ENCODE measurements around the gene KRTAP5-6.
A peak's percentile ranks its signal among the peaks of the same experiment; 100 is the strongest.
"Not testable (repeated sequence)": the region's sequence is repeated elsewhere in the genome, so short reads cannot be mapped to it uniquely, and the experiment has no call there.

Gene KRTAP5-6

DNA sequence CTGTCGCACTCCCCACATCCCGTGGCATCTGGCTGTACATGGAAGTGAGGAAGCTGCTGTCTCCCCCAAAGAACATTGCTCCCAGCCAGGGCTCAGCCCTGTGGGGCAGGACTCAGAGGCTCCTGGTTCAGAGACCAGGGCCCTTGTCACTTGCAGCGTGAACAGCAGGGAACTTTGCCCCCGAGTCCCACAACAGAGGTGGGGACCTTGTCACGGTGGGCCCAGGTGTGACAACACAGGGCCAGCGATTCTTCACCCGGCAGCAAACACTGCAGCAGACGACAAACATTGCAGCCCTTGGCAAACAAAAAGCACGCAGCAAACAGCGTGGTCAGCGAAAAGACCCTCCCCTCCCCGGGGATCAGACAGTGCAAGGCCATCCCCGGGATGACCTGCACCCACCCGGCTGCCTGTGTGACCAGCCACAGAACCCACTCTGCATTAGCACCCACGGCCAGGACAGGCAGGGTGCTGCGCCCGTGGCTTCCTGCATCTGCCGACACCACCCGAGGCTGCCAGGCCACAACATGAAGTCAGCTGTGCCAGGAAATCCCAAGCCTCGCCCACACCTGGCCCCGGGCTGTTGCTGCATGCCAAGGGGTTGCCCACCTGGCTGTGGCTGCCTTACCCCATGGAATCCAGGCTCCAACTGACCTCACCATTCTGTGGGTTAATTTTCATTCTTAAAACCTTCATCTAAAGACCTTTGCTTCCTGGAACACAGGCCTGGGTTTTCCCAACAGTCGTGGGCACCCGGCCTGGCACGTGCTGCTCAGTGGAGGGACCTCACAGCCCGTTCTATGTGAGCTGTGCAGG is 35.3 kb upstream of the KRTAP5-6 start:
- DNase-seq, result not testable (repeated sequence)

DNA sequence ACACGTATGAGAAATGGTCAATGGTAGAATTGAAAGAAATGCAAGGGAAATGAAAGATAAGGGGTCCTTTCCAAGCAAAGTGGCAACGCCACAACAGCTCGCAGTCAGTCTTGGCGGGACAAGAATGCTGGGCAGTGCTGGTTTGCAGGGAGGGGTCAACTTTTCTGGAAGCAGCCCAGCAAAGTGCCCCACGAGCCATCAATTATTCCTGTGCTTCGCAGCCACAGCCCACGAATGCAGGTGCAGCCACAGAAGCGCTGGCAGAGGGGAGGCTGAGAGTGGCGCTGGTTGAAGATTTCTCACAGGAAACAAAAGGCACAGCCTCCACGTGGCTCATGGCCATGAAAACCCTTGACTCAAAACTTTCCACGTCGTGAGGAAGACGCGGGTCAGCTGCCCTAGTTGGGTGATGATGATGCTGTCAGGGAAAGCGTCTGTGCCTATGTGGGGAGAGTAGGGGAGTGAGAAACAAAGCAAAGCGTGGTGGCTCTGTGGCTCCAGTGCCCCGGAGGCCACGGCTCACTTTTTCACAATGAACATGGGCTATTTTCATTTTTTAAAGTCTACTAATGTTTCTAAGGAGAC is 34.2 kb upstream of the KRTAP5-6 start:
- not testable (repeated sequence) for DNase-seq

DNA sequence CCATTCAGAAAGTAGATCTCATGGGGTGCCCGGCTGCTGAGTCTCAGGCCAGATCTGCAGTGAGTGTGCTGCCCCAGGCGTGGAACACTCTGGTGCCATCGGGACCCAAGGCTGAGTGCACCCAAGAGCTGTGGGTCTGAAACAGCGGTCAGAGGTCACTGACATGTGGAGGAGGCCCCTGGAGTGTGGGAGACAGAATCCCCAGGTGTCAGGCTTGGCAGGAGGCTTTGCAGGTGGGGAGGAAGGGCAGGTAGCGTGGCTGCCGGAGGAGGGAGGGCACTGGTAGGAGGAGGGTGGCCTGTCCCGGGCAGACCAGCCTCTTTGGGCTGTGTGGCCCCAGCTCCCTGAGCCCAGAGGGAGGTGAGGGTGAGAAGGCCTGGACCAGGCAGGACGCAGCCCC is 31.7 kb upstream of the KRTAP5-6 start:
- DNase-seq, result no peak

DNA sequence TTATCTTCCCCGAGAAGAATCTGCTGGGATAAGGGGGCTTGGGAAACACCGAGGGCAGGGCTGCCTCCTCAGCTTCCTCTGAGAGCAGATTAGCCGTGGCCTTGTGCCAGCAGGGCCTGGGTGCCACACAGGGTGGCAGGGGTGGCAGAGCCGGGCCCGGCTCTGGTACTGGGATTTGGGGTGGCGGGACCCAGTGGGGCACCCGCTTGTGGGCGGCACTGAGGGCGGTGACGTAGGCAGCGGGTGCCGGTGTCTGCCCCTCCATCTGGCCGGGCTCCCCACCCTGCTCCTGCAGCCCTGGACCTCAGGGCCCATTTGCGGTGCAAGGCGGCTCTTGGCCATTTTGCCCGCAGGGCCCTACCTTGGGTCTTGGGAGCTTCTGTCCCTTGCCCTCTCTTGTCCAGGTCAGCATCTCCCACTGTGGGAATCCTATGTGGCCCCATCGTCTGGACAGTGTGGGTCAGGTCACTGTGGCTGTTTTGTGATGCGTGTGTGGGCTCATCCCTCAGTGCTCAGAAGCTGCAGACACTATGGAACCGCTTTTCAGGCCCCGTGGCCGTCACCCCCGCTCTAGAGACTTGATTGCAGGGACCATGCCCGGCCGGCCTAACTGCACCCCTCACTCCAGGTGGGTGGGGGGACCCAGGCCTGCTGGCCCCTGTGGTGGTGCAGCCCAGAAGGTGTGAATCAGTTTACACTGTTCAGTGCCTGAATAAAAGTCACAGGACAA is 29.7 kb upstream of the KRTAP5-6 start:
- no peak for DNase-seq

DNA sequence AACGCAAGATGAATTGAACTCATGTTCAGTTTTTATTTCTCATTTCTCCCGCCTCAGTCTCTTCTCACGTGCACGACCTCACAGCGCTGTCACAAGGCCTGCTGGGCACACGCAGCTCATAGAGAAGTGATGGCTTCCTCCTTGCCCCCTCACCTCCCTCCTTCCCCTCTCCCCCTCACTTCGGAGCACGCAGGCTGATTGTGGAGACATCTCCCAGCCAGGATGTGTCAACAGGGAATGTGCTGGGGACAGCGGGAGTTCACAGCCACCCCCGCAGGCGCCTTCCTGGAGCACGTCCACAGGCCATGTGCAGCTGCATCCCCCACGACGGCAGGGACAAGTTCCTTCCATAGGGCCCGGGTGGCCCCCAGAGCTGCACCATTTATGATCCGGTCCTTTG is 29.1 kb upstream of the KRTAP5-6 start:
- DNase-seq, result no peak

DNA sequence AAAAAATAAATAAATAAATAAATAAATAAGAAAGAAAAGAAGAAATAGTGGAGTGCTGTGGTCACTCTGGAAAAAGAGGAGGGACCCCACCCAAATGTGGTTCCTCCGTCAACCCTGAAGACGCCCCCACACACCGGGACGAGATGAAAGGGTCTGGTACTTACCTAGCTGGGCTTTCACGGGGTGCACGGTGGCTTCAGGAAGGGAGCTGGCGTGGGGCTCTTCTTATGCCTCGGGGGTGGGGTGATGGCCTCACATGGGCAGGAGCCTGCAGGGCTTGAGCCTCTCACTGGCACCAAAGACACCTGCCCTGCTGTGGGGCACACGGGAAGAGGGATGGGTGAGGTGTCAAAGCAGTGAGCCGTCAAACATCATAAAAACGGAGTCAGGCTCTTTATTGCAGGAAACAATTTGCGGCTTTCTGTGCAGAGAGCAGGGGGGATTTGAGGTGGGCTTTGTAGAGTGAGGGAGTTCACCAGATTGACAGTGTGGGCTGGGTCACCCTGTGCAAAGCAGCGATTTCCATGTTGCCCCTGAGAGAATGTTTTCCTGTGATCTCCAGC is 28.0 kb upstream of the KRTAP5-6 start:
- no peak for DNase-seq

DNA sequence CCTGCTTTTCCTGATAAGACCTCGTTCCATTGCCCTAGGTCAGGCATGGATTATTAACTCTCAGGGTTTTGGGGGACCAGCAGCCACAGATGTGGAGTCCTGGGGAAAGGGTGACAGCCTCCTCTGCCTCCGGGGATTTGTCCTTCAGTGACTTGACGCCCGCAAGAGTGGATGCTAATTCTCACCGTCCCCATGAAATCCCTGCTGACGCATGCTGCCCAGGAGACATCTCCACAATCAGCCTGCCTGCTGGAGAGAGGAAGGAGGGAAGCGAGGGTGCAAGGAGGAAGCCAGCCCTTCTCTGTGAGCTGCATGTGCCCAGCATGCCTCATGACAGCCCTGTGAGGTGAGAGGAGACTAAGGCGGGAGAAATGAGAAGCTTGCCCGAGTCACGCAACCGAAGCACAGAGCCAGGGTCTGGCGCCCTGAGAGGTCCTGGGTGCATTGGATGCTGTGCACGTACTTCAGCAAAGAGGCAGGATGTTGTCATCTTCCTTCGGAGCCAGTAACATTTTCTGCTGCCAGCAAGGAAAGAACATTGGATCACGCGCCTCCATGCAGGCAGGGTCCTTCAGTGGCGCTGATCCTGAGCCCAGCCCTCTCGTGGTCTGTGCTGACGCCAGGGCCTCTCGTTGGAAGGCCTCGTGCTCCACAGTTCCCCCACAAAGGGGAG is 27.3 kb upstream of the KRTAP5-6 start:
- DNase-seq, result peak in 5 of 14 donors; percentile 12 to 53 (median 18)

DNA sequence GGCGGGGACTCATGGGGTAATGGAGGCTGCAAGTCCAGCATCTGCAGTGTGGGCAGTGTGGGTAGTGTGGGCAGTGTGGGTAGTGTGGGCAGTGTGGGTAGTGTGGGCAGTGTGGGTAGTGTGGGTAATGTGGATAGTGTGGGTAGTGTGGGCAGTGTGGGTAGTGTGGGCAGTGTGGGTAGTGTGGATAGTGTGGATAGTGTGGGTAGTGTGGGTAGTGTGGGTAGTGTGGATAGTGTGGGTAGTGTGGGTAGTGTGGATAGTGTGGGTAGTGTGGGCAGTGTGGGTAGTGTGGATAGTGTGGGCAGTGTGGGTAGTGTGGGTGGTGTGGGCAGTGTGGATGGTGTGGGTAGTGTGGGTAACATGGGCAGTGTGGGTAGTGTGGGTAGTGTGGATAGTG is 26.5 kb upstream of the KRTAP5-6 start:
- DNase-seq, result not testable (repeated sequence)

DNA sequence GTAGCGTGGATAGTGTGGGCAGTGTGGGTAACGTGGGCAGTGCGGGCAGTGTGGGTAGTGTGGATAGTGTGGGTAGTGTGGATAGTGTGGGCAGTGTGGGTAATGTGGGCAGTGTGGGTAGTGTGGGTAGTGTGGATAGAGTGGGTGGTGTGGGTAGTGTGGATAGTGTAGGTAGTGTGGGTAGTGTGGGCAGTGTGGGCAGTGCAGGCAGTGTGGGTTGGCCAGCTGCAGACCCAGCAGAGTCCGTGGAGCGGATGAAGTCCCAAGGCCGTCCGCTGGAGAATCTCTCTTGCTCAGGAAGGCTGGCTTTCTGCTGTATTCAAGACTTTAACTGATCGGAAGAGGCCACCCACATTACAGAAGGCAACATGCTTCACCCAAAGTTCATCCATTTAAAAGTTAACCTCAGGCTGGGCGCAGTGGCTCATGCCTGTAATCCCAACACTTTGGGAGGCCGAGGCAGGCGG is 26.1 kb upstream of the KRTAP5-6 start:
- no peak for DNase-seq

DNA sequence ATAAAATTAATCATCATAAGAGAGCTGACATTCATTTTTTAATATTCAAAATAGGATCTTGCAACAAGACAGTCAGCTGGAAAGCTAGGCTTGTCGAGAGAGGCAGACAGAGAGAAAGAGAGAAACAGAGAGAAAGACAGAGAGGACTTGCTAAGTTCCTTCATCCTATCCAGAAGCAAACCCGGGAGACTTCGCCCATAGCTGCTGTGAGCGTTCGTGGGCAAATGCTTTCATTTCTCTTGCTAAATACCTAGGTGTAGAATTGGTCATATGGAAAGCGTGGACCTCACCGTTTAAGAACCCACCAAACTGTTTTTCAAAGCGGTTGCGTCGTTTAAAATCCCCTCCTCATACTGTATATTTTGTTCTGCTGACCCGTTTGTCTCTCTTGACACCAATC is 25.3 kb upstream of the KRTAP5-6 start:
- DNase-seq, result no peak

DNA sequence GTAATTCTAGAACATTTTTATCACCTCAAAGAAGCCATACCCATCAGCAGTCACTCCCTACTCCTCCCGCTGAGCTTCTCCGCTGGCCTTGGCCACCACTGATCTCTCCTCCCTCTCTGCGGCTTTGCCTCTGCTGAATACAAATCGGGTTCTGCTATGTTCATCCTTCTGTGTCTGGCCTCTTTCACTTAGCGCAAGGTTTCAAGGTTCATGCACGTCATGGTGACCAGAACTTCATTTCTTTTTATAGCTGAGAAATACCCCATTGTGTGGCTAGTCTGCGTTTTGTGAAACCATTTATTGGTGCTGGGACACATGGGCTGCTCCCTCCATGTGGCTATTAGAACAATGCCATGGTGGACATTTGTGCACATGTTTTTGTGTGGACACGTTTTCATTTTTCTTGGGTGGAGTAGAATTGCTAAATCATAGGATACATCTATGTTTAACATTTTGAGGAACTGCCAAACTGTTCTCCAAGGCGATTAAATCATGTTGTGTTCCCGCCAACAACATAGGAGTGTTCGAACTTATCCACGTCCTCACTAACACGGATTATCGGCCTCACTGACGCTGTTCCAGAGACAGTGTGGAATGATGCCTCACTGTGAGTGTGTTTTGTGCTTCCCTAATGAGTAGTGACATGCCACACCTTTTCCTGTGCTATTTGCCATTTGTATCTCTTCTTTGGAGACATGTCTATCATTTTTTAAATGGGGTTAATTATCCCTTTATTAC is 24.2 kb upstream of the KRTAP5-6 start:
- DNase-seq, result no peak

DNA sequence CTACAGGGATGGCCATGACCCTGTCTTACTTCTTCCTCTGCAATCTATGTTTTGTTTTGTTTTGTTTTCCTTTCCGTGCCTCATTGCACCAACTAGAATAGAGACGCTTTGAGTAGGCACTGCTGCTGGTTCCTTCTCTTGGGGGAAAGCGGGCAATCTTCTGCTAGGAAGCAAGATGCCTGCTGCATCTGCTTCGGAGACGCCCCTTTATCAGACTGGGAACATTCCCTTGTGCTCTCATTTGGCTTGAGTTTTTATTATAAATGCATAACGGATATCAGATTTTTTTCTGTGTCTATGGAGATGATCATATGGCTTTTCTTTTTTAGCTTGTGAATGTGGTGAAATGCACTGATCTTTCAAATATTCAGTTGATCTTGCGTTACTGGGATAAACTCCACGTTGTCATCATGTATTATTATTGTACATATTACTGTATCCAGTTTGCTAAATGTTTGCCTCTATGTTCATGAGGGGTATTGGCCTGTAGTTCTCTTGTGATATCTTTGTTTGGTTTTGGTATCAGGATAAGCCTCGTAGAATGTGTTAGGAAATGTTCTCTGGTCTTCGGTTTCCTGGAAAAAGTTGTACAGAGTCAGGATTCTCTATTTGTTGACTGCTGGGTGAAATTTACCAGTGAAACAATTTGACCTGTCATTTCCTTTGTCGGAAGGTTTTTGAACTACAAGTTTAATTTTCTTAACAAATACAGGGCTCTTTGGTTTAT is 23.4 kb upstream of the KRTAP5-6 start:
- no peak for DNase-seq

DNA sequence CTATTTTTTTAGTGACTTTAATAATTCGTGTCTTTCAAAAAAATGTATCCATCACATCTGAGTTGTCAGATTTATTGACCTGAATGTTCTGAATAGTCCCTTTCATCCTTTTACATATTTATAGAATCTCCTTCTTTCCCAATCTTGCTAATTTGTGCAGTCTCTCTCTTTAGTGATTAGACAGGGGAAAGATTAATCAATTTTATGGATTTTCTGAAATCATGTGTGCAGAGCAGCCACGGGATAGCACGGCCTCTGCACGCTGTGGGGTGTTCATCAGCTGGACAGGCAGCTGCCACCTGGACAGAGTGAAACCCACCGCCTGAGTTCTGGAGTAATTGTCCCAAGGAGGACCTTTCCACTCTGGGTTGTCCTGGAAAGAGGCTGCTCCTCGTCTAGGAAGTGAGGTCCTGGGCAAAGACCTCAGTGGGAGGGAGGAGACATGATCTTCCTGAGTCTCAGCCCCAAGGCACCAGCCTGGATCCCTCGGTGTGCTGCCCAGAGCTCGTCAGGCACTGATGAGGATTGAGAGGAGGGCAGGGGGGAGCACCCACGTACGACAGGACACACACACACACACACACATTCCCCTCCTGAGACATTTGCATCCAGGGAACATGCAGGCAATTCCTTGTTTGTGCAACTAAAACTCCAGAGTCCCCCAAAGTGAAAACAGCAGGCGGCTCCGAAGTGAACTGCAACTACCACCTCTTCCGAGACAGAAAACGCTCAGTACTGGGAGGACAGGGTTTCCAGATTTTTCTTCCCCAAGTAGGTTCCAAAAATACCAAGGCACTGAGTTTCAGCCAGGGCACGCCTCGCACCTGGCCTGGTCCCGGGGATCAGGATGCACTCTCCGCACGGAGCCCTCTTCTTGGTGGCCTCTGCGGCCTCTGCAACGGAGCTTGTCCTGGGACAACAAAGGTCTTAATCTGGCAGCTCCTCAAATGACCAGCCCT is 22.5 kb upstream of the KRTAP5-6 start:
- DNase-seq, result no peak

DNA sequence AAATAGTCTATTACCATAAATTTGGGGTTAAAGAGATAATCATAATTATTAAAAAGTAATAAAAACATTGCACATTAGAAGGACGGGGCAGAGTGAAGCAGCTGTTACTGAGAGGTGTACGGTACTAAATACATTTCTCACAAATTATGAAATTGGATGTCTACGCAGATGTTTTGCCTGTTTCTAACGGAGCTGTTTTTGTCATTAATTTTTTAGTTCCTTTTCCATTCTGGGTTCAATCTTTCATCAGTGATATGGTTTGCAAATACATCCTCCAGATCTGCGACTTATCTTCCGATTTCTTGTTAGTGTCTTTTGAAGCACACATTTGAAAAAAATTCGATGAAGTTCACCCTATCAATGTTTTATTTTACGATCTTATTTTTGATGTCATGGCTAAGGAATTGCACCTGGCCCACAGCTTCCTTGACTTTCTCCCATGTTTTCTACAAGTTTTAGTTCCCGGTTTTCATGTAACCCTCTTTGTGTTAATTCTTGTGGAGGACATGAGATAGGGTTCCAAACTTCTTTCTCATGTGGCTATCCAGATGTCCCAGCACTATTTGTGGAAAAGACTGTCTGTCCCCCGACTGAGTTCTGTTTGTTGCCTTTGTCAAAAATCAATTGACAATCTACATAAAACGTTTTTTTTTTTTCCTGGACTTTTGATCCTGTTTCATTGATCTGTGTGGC is 21.3 kb upstream of the KRTAP5-6 start:
- DNase-seq, result no peak

DNA sequence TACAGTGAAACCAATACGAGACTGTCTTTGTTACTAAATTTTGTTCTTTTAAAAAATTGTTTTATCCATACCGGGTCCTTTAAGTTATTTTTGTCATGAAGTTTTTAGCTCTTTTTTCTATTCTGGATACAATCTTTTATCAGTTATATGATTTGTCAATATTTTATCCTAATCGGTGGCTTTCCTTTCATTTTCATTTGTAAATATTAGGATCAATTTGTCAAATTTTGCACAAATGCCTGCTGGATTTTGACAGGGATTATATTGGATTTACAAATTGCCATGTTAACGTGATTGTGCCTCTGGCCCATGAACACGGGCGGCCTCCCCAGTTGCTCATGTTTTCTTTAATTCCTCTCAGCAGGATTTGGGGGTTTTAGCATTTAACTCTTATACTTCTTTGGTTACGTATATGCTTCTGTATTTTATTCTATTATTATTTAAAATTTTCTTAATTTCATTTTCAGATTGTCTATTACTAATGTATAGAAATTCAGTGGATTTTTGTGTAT is 20.7 kb upstream of the KRTAP5-6 start:
- DNase-seq, result no peak

DNA sequence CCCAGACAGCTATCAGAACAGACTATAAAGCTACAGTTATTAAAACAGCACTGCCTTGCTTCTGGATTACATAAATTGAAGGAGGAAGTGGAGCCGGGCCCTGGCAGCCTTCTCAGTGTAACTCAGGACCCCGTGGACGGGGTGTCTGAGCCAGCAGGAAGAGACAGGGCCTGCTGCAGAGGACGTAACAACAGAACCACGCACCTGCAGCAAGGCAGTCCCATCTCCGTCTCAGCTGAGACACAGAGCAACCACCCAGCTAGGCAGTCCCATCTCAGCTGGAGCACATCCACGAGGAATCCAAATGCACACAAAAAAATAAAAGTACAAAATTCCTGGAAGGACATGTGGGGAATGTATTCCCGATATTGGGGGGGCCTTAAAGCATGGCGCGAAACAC is 17.1 kb upstream of the KRTAP5-6 start:
- DNase-seq, result no peak

DNA sequence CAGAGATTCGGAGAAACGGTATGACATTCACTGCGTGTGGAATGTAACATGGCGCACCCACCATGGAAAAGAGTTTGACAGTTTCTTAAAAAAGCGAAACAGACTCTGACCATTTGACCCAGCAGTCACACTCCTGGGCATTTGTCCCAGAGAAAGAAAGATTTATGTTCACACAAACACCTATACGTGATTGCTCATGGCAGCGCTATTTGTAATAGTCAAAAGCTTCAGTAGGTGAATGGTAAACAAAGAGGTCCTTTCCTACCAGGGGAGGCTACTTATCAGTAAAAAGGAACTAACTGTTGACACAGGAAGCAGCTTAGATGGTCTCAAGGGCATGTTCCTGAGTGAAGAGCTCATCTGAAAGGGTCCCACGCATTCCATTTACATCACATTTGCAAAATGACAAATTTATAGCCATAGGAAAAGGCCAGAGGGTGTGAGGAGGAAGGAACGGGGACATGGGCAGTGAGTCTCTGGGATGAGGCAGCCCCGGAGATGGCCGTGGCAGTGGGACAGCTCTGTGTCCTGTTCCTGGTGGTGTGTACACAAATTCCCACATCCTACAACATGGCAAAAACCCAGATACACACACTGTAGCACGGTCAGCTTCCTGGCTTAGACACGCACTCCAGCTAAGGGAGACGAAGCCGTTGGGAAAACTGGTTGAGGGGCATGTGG is 14.6 kb upstream of the KRTAP5-6 start:
- DNase-seq, result no peak

DNA sequence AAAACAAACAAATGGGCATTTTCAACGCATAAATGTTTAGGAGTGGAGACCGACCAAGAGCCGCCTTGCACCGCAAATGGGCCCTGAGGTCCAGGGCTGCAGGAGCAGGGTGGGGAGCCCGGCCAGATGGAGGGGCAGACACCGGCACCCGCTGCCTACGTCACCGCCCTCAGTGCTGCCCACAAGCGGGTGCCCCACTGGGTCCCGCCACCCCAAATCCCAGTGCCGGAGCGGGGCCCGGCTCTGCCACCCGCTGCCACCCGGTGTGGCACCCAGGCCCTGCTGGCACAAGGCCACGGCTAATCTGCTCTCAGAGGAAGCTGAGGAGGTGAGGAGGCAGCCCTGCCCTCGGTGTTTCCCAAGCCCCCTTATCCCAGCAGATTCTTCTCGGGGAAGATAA is 13.8 kb upstream of the KRTAP5-6 start:
- not testable (repeated sequence) for DNase-seq
